GM12873 (cell line): ENCODE data around the gene PSG6.
A peak's percentile ranks its signal among the peaks of the same experiment; 100 is the strongest.

ENCODE experiments used
- TF ChIP-seq, protein P1 (sequence below): IDR thresholded peaks from 2 replicates; pipeline ENCODE4 v1.5.1; 2012; ENCODE audit warnings: low read depth, mild to moderate bottlenecking, moderate library complexity, low read length, control low read depth; ENCODE audit not compliant: insufficient read depth; ENCODE audit errors: missing control alignments

The PSG6 gene

DNA sequence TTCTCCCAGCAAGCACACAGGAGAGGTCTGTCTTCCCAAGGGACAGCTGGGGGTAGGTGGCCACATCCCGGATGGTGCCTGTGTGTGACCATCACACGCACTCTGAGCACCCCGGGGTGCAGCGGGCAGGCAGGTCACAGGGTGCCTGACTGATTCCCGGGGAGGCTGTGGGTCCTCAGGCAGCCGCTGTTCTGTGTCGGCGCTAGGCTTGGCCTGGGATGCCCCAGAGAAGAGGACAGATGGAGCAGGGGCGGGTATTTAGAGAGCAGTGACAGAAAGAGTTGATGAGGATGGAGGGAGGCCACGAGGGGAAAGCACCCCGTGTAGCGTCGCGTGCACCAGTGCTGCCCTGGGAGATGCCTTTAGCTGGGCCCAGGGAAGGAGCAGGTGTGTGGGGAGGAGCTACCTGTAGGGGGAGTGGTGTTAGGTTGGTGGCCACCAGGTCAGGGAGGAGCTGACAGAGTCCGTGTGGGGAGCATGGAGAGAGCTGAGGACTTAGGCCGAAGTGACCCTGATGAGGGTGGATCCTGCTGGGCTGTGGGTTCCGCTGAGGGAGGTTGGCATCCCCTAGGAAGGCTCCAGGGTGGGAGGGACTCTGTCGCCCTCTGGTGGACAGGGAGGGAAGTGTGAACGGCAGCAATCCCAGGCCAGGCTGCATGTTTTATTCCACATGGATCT lies 60.7 kb downstream of the PSG6 start:
- TF ChIP-seq, protein P1, sequence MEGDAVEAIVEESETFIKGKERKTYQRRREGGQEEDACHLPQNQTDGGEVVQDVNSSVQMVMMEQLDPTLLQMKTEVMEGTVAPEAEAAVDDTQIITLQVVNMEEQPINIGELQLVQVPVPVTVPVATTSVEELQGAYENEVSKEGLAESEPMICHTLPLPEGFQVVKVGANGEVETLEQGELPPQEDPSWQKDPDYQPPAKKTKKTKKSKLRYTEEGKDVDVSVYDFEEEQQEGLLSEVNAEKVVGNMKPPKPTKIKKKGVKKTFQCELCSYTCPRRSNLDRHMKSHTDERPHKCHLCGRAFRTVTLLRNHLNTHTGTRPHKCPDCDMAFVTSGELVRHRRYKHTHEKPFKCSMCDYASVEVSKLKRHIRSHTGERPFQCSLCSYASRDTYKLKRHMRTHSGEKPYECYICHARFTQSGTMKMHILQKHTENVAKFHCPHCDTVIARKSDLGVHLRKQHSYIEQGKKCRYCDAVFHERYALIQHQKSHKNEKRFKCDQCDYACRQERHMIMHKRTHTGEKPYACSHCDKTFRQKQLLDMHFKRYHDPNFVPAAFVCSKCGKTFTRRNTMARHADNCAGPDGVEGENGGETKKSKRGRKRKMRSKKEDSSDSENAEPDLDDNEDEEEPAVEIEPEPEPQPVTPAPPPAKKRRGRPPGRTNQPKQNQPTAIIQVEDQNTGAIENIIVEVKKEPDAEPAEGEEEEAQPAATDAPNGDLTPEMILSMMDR = peak; percentile 78
